ENCODE measurements around the gene DKKL1.
"Not testable (repeated sequence)": the region's sequence is repeated elsewhere in the genome, so short reads cannot be mapped to it uniquely, and the experiment has no call there.

DKKL1 gene

DNA sequence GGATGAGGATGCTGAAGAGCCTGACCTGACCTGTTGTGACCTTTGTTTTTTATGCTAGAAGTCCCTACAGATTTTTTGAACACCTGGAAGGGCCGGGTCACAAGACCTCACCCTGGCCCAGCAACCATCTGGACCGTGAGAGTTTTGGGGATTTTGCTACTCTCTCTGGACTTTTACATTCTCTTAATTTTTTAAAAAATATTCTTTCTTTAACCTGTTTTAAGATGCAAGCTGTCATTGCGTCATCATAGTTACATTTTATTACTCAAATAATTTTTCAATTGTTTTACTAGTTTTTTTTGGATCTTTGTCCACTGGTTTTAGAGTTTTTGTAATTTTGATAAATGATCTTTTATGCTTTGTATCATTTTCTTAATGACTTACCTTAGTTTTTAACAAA is 7.5 kb downstream of the DKKL1 start:
- no peak overlapping the region for H3K27ac ChIP-seq (ENCODE audit: low read depth, low read length)
- no peaks in the 10 kb centered on the region for H3K4me1 ChIP-seq (ENCODE audit: insufficient read depth, low read length)
- no peaks in the 10 kb centered on the region for H3K9me3 ChIP-seq (ENCODE audit: low read length)
- H3K9ac ChIP-seq (ENCODE audit: low read length): no peak overlapping the region
- no peaks in the 10 kb centered on the region for H3K36me3 ChIP-seq (ENCODE audit: insufficient read depth, low read length)
- H3K4me3 ChIP-seq (ENCODE audit: low read depth in 1 of 2, low read length in 2 of 2): no peak overlapping the region
- H3K27me3 ChIP-seq (ENCODE audit: control insufficient read depth in 1 of 2, insufficient read depth in 2 of 2, low read length in 2 of 2): no peaks in the 10 kb centered on the region

DNA sequence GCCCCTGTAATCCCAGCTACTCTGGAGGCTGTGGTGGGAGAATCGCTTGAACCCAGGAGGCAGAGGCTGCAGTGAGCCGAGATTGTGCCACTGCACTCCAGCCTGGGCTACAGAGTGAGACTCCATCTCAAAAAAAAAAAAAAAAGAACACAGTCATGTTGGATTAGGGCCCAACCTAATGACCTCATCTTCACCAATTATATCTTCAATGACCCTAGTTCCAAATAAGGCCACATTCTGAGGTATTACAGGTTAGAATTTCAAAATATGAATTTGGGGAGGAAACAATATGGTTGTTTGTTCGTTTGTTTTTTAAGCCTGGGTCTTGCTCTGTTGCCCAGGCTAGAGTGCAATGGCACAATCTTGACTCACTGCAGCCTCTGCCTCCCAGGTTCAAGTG is 9.5 kb downstream of the DKKL1 start:
- not testable (repeated sequence) for H3K27ac ChIP-seq (ENCODE audit: low read depth, low read length); H3K4me3 ChIP-seq (ENCODE audit: low read depth in 1 of 2, low read length in 2 of 2); H3K9me3 ChIP-seq (ENCODE audit: low read length); H3K27me3 ChIP-seq (ENCODE audit: control insufficient read depth in 1 of 2, insufficient read depth in 2 of 2, low read length in 2 of 2); H3K36me3 ChIP-seq (ENCODE audit: insufficient read depth, low read length); H3K4me1 ChIP-seq (ENCODE audit: insufficient read depth, low read length); H3K9ac ChIP-seq (ENCODE audit: low read length)

DNA sequence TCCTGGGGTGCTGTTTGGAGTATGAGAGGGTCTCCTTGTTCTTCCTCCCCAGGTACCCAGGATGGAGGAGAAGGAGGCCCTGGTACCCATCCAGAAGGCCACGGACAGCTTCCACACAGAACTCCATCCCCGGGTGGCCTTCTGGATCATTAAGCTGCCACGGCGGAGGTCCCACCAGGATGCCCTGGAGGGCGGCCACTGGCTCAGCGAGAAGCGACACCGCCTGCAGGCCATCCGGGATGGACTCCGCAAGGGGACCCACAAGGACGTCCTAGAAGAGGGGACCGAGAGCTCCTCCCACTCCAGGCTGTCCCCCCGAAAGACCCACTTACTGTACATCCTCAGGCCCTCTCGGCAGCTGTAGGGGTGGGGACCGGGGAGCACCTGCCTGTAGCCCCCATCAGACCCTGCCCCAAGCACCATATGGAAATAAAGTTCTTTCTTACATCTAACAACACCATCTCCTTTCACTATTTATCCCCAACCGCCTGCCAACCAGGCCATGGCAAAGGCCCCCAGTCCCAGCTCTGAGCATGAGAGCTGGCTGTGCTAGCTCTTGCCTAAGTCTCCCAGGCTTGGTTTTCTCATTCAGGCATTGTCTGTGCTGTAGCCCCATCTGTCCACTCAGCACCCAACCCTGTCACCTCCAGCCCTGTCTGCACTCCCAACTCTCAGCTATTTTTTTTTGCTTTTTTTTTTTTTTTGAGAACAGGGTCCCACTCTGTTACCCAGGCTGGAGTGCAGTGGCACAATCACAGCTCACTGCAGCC is 11.2 kb downstream of the DKKL1 start:
- H3K4me1 ChIP-seq (ENCODE audit: insufficient read depth, low read length): no peaks in the 10 kb centered on the region
- H3K9me3 ChIP-seq (ENCODE audit: low read length): no peaks in the 10 kb centered on the region
- no peak overlapping the region for H3K4me3 ChIP-seq (ENCODE audit: low read depth in 1 of 2, low read length in 2 of 2)
- H3K36me3 ChIP-seq (ENCODE audit: insufficient read depth, low read length): no peaks in the 10 kb centered on the region
- no peak overlapping the region for H3K9ac ChIP-seq (ENCODE audit: low read length)
- no peaks in the 10 kb centered on the region for H3K27me3 ChIP-seq (ENCODE audit: control insufficient read depth in 1 of 2, insufficient read depth in 2 of 2, low read length in 2 of 2)
- no peak overlapping the region for H3K27ac ChIP-seq (ENCODE audit: low read depth, low read length)

DNA sequence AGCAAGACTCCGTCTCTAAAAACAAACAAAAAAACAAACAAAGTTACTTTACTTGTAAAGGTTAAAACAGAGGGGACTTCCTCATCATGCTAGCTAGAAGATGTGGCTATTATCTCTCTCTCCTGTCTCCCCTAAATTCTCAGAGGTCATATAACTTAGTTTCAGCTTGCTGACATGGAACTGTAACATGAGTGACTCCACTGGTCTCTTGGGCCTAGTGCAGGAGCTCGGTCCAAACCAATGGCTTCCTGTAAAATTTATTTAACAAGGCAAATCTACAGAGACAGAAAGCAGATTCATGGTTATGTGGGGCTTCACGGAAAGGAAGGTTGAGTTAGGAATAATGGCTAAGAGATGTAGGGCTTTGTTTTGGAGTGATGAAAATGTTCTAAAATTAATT is 14.8 kb downstream of the DKKL1 start:
- H3K4me1 ChIP-seq (ENCODE audit: insufficient read depth, low read length): no peaks in the 10 kb centered on the region
- no peak overlapping the region for H3K9ac ChIP-seq (ENCODE audit: low read length)
- no peak overlapping the region for H3K27ac ChIP-seq (ENCODE audit: low read depth, low read length)
- H3K9me3 ChIP-seq (ENCODE audit: low read length): peaks cover 5% of the 10 kb centered on the region
- no peak overlapping the region for H3K4me3 ChIP-seq (ENCODE audit: low read depth in 1 of 2, low read length in 2 of 2)
- peaks cover 0 to 4% of the 10 kb centered on the region in 2 donors for H3K27me3 ChIP-seq (ENCODE audit: control insufficient read depth in 1 of 2, insufficient read depth in 2 of 2, low read length in 2 of 2)
- H3K36me3 ChIP-seq (ENCODE audit: insufficient read depth, low read length): no peaks in the 10 kb centered on the region

DNA sequence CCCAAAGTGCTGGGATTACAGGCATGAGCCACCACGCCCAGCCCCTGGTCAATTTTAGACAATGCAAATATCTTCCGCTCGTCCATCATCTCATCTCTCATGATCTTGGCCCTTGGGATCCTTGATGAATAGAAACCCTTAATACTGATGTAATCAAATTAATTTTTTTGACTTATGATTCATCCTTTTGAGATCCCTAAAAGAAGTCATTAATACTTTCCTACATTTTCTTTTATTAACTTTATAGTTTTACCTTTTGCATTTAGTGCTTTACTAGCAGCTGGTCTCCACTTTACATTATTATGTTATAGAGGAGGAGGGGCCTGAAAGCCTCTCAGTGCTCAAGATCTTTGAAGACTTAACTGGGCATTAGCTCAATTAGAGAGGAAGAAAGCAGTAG is 16.7 kb downstream of the DKKL1 start:
- Histone ChIP-seq H3K36me3 (ENCODE audit: insufficient read depth, low read length) (no peaks in the 10 kb centered on the region), H3K27me3 (ENCODE audit: control insufficient read depth in 1 of 2, insufficient read depth in 2 of 2, low read length in 2 of 2) (peaks cover 0 to 4% of the 10 kb centered on the region in 2 donors), H3K4me3 (ENCODE audit: low read depth in 1 of 2, low read length in 2 of 2) (no peak overlapping the region), H3K27ac (ENCODE audit: low read depth, low read length) (no peak overlapping the region), H3K4me1 (ENCODE audit: insufficient read depth, low read length) (no peaks in the 10 kb centered on the region), H3K9me3 (ENCODE audit: low read length) (peaks cover 5% of the 10 kb centered on the region), H3K9ac (ENCODE audit: low read length) (no peak overlapping the region)

DNA sequence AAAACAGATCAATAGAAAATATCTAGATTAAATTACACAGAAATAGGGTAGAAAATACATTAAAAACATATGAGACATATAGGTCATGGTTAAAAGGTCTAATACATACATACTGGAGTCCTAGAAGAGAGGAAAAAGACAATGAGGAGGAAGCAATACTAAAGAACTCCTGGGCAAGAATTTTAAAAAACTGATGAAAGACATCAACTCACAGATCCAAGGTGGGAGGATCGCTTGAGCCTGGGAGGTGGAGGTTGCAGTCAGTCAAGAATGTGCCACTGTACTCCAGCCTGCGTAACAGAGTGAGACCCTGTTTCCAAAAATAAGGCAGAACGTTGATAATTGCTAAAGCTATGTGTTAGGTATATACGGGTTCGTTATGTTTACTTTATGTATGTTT is 19.0 kb downstream of the DKKL1 start:
- Histone ChIP-seq H3K27ac (ENCODE audit: low read depth, low read length) (no peak overlapping the region), H3K27me3 (ENCODE audit: control insufficient read depth in 1 of 2, insufficient read depth in 2 of 2, low read length in 2 of 2) (peaks cover 0 to 4% of the 10 kb centered on the region in 2 donors), H3K9ac (ENCODE audit: low read length) (no peak overlapping the region), H3K9me3 (ENCODE audit: low read length) (peaks cover 5% of the 10 kb centered on the region), H3K4me1 (ENCODE audit: insufficient read depth, low read length) (no peaks in the 10 kb centered on the region), H3K36me3 (ENCODE audit: insufficient read depth, low read length) (no peaks in the 10 kb centered on the region), H3K4me3 (ENCODE audit: low read depth in 1 of 2, low read length in 2 of 2) (no peak overlapping the region)

DNA sequence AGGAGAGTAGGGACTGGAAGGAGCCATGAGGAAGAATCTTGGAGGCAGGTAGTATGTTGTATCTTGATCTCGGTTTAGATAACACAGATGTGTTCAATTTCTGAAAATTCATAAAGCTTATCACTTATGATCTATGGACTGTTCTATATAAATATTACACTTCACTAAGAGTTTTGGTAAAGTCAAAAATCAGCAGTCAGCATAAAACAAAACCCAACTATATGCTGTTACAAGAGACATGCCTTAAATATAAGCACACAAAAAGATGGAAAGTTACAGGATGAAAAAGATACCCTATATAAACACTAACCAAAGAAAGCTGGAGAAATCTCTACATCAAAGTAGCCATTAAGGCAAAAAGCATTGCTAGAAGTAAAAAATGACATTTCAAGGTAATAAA is 19.9 kb downstream of the DKKL1 start:
- Histone ChIP-seq H3K36me3 (ENCODE audit: insufficient read depth, low read length) (no peaks in the 10 kb centered on the region), H3K4me3 (ENCODE audit: low read depth in 1 of 2, low read length in 2 of 2) (no peak overlapping the region), H3K4me1 (ENCODE audit: insufficient read depth, low read length) (no peaks in the 10 kb centered on the region), H3K9me3 (ENCODE audit: low read length) (peaks cover 5% of the 10 kb centered on the region), H3K9ac (ENCODE audit: low read length) (no peak overlapping the region), H3K27ac (ENCODE audit: low read depth, low read length) (no peak overlapping the region), H3K27me3 (ENCODE audit: control insufficient read depth in 1 of 2, insufficient read depth in 2 of 2, low read length in 2 of 2) (peaks cover 0 to 4% of the 10 kb centered on the region in 2 donors)

DNA sequence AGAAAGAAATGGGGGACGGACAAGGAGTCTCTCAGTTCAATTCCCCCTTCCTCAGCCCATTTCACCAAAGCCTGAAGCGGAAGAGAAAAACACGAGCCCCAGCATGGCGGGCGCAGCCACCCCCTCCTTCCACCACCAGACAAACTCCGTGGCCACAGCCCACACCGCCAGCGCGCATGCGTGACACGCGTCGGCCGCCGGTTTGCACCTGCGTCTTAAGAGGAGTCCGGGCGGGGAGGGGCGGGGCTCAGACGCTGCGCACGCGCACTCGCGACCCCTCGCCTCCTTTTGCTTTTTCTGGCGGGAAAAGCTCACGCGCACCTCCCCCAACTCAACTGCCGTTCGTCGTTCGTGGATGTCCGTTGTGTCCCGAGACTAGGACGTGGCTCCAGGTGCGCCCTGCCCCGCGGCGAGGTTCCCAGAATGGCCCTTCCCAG is 24.3 kb downstream of the DKKL1 start, which contains the start of gene KASH5:
TSS of gene KASH5 (plus strand) at position 314 of the 437 bp plus-strand sequence. CDS start 2,635 bp downstream, outside the sequence.
- Histone ChIP-seq H3K9me3 (ENCODE audit: low read length) (peaks cover under 1% of the 10 kb centered on the region), H3K27me3 (ENCODE audit: control insufficient read depth in 1 of 2, insufficient read depth in 2 of 2, low read length in 2 of 2) (no peaks in the 10 kb centered on the region), H3K4me3 (ENCODE audit: low read depth in 1 of 2, low read length in 2 of 2) (peak within 1 kb of the TSS in 1 of 2 donors; percentile 25), H3K9ac (ENCODE audit: low read length) (no peak within 1 kb of the TSS), H3K36me3 (ENCODE audit: insufficient read depth, low read length) (no peaks in the 10 kb centered on the region), H3K4me1 (ENCODE audit: insufficient read depth, low read length) (no peaks in the 10 kb centered on the region), H3K27ac (ENCODE audit: low read depth, low read length) (no peak within 1 kb of the TSS)

DNA sequence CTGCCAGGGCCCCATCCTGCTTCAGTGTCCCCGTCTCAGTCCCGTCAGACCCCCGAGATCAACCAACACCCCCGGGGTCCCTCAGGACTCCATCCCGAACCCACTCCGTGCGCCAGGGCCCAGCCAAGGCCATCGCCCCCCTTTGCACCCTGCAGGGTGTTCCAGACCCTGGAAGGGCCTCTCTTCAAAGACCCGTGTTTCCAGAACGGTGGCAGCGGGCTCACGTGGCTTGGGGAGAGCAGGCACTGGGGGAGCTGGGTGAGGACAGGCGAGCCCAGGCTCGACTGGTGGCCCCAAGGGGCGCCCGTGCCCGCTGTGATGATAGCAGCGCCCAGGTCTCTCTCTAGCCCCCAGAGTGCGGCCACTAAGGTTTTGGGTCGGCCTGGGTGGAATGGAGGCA is 25.7 kb downstream of the DKKL1 start:
- H3K27ac ChIP-seq (ENCODE audit: low read depth, low read length): no peak overlapping the region
- no peaks in the 10 kb centered on the region for H3K4me1 ChIP-seq (ENCODE audit: insufficient read depth, low read length)
- H3K9ac ChIP-seq (ENCODE audit: low read length): no peak overlapping the region
- no peak overlapping the region for H3K4me3 ChIP-seq (ENCODE audit: low read depth in 1 of 2, low read length in 2 of 2)
- H3K9me3 ChIP-seq (ENCODE audit: low read length): no peaks in the 10 kb centered on the region
- H3K27me3 ChIP-seq (ENCODE audit: control insufficient read depth in 1 of 2, insufficient read depth in 2 of 2, low read length in 2 of 2): peaks cover 0 to 5% of the 10 kb centered on the region in 2 donors
- no peaks in the 10 kb centered on the region for H3K36me3 ChIP-seq (ENCODE audit: insufficient read depth, low read length)

DNA sequence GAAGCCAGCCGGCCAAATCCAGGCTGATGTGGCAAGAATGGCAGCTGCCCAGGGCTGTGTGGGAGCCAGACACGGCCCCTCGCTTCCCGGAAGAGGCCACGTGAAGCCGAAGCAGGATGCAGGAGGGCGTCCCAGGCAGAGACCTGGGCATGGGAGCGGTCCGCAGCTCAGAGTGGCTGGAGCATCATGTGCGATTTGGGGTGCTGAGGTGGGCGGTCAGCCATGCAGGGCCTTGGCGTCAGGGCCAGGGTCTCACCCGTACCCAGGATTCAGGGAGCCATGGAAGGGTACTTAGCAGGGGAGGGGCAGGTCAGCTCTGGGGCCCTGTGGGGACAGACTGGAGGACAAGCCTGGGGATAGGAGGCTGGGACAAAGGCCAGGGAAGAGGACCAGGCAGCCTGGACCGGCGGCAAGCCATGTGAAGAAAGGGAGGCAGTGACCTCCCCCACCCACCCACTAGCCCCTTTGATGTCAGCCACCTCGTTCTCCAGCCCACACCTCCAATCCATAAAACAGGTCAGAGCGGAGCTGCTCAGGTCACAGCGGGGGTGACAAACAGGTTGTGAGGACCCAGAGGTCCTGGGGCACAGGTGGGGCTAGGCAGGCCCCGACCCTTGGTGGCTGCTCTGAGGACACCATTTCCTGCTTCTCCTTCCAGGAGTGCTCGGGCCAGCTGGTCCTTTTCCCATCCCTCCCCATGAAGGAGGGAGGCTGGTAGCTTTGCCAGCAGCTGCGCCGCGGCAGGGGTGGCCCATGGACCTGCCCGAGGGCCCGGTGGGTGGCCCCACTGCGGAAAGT is 26.7 kb downstream of the DKKL1 start:
- H3K36me3 ChIP-seq (ENCODE audit: insufficient read depth, low read length): no peaks in the 10 kb centered on the region
- H3K9me3 ChIP-seq (ENCODE audit: low read length): no peaks in the 10 kb centered on the region
- no peak overlapping the region for H3K9ac ChIP-seq (ENCODE audit: low read length)
- no peak overlapping the region for H3K4me3 ChIP-seq (ENCODE audit: low read depth in 1 of 2, low read length in 2 of 2)
- H3K27me3 ChIP-seq (ENCODE audit: control insufficient read depth in 1 of 2, insufficient read depth in 2 of 2, low read length in 2 of 2): peaks cover 0 to 14% of the 10 kb centered on the region in 2 donors
- no peaks in the 10 kb centered on the region for H3K4me1 ChIP-seq (ENCODE audit: insufficient read depth, low read length)
- H3K27ac ChIP-seq (ENCODE audit: low read depth, low read length): no peak overlapping the region

DNA sequence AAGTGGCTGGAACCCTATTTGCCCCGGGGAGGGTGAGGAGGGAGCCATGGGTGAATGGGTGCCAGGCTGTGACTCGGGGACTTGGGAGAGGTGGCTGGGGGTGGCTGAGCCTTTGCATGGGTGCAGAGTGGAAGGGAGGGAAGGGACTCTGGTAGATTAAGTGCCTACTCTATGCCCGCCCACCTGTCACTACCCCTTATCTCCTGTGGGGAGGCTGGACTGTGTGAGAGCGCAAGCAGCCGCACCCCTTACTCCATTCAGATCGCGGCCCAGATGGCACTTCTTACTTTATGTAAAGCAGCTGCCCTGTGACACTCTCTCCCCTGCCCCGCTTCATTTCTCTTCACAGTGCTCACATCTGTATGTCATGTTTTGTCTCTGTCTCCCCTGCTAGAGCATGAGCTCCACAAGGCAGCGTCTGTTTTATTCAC is 27.3 kb downstream of the DKKL1 start:
- Histone ChIP-seq H3K27me3 (ENCODE audit: control insufficient read depth in 1 of 2, insufficient read depth in 2 of 2, low read length in 2 of 2) (peaks cover 0 to 14% of the 10 kb centered on the region in 2 donors), H3K9me3 (ENCODE audit: low read length) (no peaks in the 10 kb centered on the region), H3K9ac (ENCODE audit: low read length) (no peak overlapping the region), H3K4me3 (ENCODE audit: low read depth in 1 of 2, low read length in 2 of 2) (no peak overlapping the region), H3K4me1 (ENCODE audit: insufficient read depth, low read length) (no peaks in the 10 kb centered on the region), H3K36me3 (ENCODE audit: insufficient read depth, low read length) (no peaks in the 10 kb centered on the region), H3K27ac (ENCODE audit: low read depth, low read length) (no peak overlapping the region)

All from muscle layer of colon (tissue), 2 donors.